Activated CD4-positive, CD25-positive, alpha-beta regulatory T cell treated with anti-CD3 and anti-CD28 coated beads, Interleukin-2, amount 50 U/mL, for 72 hours (primary cell): ENCODE measurements around the gene MTMR3.

Experiments used
- DNase-seq: peaks from one replicate; pipeline ENCODE4 v3.0.0; 2021

MTMR3 gene

DNA sequence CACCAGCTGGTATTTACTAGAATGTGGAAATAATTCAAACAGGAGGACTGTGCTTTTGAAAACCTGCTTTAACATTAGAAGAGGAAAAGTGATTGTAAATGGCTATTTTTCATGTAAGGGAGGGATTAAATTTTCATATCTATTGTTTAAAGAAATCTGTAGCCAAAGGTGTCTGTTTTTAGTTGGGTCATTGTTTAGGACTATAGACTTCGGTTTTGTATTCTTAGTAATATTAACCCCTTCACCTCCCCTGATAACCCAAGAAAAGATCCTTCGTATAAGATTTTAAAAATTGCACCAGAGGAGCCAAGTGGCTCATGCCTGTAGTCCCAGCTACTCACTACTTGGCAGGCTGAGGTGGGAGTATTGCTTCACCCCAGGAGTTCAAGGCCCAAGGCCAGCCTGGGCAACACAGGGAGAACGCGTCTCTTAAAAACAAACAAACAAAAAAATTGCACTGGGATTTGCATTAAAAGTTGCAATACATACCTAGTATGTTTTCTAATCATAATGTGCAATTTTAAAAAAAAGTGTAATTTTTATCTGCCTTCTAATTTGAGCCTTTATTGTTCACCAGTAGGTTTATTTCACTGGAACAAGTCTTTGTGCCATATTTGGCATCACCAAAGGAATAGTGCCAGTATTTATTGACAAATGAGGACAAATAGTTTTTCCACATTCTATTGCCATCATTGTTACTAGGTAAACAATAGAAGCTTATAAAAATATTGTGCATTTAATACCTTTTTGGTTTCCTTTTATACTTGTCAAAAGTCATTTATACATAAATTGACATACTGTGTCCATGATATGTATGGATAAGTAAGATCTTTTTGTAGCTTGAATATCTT lies 34.3 kb downstream of the MTMR3 start:
- no peak for DNase-seq

DNA sequence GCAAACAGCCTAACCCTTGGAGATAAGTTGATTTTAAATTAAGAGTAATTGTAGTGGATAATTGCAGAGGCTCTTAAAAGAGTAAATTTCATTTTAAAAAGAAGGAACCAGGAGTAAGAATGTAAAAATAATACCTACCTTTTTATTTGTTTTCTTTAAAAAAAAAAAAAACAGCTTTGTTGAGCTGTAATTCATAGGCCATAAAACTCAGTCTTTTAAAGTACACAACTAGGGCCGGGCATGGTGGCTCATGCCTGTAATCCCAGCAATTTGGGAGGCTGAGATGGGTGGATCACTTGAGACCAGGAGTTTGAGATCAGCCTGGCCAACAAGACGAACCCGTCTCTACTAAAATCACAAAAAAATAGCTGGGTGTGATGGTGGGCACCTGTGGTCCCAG lies 42.4 kb downstream of the MTMR3 start:
- DNase-seq, result no peak

DNA sequence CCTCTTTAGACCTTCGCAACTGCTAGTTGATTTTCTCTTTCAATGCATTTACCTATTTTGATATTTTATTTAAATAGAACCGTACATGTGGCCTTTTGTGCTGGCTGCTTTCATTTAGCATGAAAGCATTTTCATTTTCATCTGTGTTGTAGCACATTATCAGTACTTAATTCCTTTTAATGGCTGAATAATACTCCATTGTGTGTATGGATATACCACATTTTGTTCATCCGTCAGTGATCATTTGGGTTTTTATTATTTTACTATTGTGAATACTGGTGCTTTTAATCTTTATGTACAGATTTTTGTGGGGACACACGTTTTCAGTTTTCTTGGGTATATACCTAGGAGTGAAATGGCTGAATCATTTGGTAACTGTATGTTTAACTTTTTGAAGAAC lies 43.1 kb downstream of the MTMR3 start:
- DNase-seq, result no peak

- no peak for DNase-seq
Observed at GRCh38 chr22:29932136-29932535, 49.2 kb downstream of the MTMR3 start.

GRCh38 chr22:29933619-29934018 lies 50.6 kb downstream of the MTMR3 start:
- DNase-seq, result no peak

DNA sequence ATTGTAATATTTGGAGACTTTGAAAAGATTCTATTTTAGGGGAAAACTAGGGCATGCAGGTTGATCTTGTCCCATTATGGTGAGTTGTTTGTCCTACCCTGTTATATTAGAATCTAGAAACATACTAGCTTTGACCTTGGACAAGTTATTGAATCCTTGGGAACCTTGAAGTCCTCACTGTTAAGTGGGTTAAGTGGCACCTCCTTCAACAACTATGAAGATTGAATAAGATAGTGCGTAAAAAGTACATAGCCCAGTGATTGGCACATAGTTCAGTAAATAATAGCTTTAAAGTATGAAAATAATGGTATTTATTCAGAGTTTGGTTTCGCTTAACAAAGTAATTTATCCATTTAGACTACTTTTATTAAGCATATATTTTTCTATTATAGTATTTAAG lies 51.6 kb downstream of the MTMR3 start:
- DNase-seq, result no peak

DNA sequence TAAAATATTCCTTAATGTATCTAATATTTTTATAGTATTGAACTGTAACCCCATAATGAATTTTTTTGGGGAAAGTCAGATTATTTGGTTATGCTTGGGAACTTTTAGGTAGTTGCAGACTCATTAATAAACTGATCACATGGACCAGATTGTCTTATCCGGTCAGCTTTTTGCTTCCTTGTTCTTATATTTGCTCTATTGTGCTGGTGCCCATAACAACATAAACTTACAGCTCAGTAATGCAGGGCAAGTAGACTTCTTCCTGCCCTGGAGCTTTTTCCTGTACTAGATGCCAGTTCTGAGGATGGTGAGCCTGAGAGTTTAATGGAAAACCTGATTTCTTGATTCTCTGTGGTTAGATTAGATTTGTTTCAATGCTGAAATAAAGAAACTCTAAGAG lies 53.2 kb downstream of the MTMR3 start:
- DNase-seq, result no peak

- no peak for DNase-seq
Observed at GRCh38 chr22:29937940-29938693, 55.1 kb downstream of the MTMR3 start.

DNA sequence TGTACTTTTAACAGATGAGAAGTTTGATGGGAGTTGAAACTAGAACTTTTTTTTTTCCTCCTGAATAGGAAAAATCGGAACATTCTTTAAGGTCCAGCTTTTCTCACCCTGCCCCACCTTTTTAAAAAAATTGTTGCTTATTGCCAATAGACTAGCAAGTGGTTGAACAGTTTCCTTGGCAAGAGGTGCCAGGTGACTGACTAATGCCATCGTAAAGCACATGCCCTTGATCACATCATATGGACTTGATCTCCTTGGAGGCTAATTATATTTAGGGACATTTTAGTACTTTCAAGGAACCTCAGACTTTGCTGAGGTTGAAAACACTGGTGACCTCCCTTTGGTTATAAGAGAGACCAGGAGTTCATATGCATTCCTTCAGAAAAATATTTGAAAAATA lies 57.6 kb downstream of the MTMR3 start:
- no peak for DNase-seq

DNA sequence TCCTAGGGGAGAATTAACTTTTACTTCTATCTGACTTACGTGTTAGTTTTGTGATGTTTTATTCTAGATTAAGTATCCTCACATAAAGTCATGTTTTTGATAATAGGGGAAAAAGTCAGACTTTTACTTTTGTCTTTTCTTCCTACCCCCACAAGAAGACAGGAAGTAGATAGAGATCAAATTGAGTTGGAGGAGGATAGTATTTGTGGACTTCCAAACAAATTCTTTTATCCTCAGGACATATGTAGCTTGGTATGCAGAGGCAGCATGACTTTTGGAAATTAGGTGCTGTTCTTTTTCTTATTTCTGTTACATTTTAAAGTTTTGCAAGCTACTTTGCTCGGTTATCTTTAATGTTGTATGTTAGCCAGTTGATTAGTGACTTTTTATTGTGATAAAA lies 61.4 kb downstream of the MTMR3 start:
- no peak for DNase-seq

GRCh38 chr22:29945435-29945834 lies 62.5 kb downstream of the MTMR3 start:
- DNase-seq, result no peak

DNA sequence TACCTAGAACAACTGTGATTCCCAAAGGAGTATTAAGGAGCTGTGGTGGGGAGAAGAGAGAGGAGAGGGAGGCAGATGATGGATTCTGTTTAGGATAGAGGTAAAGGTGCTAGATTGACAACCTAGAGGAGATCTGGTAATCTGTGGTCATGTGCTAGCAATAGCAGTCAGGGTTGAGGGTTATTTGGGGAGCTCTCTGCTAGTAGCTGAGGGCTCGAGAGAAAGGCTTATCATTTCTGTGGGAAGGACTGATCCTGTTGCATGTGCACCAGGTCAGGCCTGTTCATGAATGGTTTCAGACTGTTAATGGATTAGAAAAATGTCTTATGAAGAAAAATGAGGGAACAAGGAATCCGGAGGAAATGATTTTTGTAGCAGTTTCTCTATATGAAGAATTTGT lies 63.2 kb downstream of the MTMR3 start:
- DNase-seq, result no peak

- no peak for DNase-seq
Observed at GRCh38 chr22:29947410-29948384, 64.7 kb downstream of the MTMR3 start.

DNA sequence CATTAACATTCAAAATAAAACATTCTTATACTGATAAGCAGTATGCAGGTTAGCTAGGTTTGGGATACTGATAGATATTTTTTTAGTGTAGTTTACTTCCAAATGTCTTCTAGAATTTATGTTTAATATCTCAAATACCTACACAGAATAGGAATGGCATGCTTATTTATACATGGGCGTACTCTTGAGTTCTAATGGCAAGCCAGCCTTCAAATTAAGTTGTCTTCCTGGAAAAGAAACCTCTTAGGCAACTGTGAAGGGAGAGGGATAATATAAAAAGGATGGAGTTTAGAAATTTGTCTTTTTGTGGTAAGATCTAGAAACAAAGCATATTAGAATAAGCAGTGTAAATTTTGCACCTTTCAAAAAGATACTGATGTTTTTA lies 65.4 kb downstream of the MTMR3 start:
- no peak for DNase-seq

DNA sequence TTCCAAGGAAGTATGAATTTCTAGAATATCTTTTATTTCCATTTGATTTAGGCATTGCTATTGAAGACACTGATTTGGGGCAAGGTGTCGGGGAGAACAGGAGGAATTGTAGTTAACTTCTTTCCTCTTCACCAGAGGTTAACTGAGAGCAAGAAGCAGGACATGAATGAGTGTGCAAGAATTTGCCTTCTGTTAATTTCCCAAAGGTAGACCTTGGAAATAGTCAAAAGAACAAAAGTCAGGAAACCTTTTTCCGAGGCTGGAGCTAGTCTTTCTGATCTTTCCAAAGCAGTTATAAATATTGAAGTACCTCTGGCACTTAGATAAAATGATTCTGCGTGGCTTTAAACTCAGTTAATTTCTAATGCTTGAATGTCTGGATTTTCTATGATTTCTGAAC lies 66.9 kb downstream of the MTMR3 start:
- no peak for DNase-seq

DNA sequence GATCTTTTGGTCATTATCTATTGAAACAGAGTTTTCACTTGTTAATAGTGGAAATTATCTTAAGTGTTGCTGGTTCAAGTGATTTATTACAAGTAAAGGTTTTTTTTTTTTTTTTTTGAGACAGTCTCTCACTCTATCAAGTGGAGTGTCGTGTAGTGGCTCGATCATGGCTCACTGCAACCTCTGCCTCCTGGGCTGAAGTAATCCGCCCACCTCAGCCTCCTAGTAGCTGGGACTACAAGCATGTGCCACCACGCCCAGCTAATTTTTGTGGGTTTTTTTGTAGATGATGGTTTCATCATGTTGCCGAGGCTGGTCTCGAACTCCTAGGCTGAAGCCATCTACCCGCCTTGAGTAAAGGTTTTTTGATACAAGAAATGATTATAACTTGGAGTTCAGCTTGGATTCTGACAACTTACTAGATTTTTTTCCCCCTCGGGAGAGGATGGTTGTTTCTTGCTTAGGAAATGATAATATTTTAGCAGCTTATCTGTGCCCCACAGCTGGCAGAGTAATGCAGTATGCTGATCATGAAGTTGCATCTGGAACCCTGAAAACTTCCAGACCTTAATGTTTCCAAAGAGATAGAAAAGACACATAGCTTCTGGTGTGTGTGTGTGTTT lies 68.9 kb downstream of the MTMR3 start:
- DNase-seq, result no peak

GRCh38 chr22:29954203-29954855 lies 71.4 kb downstream of the MTMR3 start:
- DNase-seq, result no peak

GRCh38 chr22:29956680-29957079 lies 73.7 kb downstream of the MTMR3 start:
- DNase-seq, result no peak

GRCh38 chr22:29958170-29958569 lies 75.2 kb downstream of the MTMR3 start:
- DNase-seq, result no peak

DNA sequence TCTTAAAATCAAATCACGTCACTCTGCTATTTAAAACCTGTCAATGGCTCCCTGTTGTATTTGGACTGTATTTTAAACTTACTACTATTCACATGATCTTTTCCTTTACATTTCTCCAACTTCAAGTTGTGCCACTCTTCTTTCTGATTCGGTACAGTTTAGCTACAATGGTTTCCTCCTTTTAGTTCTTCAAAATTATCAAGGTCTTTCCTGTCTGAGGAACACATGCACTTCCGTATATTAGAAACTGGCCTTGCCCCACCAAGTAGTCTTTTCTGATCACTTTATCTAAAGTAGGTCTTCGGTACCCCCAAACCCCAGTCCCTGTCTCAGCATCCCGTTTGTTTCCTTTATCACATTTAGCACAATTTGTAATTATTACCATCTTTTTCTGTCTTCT lies 81.8 kb downstream of the MTMR3 start:
- DNase-seq, result no peak

DNA sequence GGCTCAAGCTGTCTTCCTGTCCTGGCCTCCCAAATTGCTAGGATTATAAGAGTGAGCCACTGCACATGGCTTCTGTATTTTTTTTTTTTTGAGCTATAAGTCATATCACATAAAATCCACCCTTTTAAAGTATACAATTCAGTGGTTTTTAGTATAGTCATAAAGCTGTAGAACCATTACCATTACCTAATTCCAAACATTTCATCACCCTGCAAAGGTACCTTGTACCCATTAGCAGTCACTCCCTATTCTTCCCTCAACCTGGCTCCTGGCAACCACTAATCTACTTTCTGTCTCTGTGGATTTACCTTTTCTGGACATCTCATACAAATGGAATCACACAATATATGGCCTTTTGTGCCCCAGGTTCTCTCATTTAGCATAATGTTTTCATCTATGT lies 84.5 kb downstream of the MTMR3 start:
- DNase-seq, result no peak

DNA sequence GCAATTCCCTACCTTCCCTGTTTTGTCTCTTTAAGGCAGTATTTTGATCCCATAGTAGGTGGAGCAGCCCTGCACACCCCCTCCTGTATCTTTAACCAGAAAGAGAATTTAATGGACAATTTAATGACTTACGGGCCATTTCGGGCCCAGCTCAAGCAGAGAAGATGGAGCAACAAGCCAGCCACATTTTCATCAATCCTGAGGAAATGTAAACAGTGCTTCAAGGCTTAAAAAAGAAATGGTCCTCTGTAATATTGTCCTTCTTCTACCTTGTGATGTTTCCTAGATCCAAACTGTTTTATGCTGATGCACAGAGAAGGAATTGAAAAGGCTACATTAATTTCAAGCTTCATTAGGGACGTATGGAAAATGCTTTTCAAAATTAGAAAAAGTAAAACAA lies 88.6 kb downstream of the MTMR3 start:
- DNase-seq, result no peak
